Smooth muscle cell (in vitro differentiated cells): ENCODE results near the gene HPRT1. TPM values are rescaled to one million over a fixed set of nuclear protein-coding genes. Genes with fewer than 3 reads are reported as not detected.

Experiments used
- DNase-seq: peaks from one replicate; lab custom pipeline; 2025; ENCODE audit not compliant: unreplicated experiment; lab: John Stamatoyannopoulos, UW
- H2AFZ ChIP-seq: fragments of 200-600 bp; sonication (generic); 2 replicates; pipeline ENCODE4 v1.6.0; 2016; ENCODE audit warnings: antibody characterized with exemption, low read depth, mild to moderate bottlenecking
- H3F3A ChIP-seq: fragments of 200-600 bp; sonication (generic); 2 replicates; pipeline ENCODE4 v1.6.0; 2017; ENCODE audit warnings: antibody characterized with exemption, low read depth
- H3K27ac ChIP-seq: fragments of 200-600 bp; sonication (generic); 2 replicates; pipeline ENCODE4 v1.5.1; 2016; ENCODE audit warnings: low read depth, mild to moderate bottlenecking
- H3K27me3 ChIP-seq: fragments of 200-600 bp; sonication (generic); 2 replicates; pipeline ENCODE4 v1.6.1; 2016; ENCODE audit warnings: low read depth, mild to moderate bottlenecking
- H3K36me3 ChIP-seq: fragments of 200-600 bp; sonication (generic); 2 replicates; pipeline ENCODE4 v1.5.1; 2016; ENCODE audit warnings: low read depth
- H3K4me1 ChIP-seq: fragments of 200-600 bp; sonication (generic); 2 replicates; pipeline ENCODE4 v1.5.1; 2016; ENCODE audit warnings: low read depth
- H3K4me2 ChIP-seq: fragments of 200-600 bp; sonication (generic); 2 replicates; pipeline ENCODE4 v1.6.0; 2016; ENCODE audit warnings: mild to moderate bottlenecking
- H3K4me3 ChIP-seq: fragments of 200-600 bp; sonication (generic); 2 replicates; pipeline ENCODE4 v1.5.1; 2016; ENCODE audit warnings: mild to moderate bottlenecking
- H3K79me2 ChIP-seq: fragments of 200-600 bp; sonication (generic); 2 replicates; pipeline ENCODE4 v1.6.0; 2016; ENCODE audit warnings: low read depth, mild to moderate bottlenecking
- H3K9ac ChIP-seq: fragments of 200-600 bp; sonication (generic); 2 replicates; pipeline ENCODE4 v1.6.0; 2016; ENCODE audit warnings: low read depth
- H3K9me3 ChIP-seq: fragments of 200-600 bp; sonication (generic); replicated peaks from 2 replicates; pipeline ENCODE4 v1.5.1; 2016; ENCODE audit warnings: low read depth
- H4K20me1 ChIP-seq: fragments of 200-600 bp; sonication (generic); 2 replicates; pipeline ENCODE4 v1.6.0; 2016; ENCODE audit warnings: low read depth
- WGBS: methylation state at CpG from one replicate; pipeline ENCODE4 v1.1.7; 2016; ENCODE audit warnings: low lambda C conversion rate; 5-methylcytosine and 5-hydroxymethylcytosine counted together
- polyA plus RNA-seq: library from polyadenylated mRNA; unstranded; fragments of >200 nt; fragmentation: Nextera tagmentation; extraction: Ambion mirVana; gene quantifications from 2 replicates; pipeline ENCODE4 v1.2.1, GENCODE V29; 2016
- total RNA-seq: library from RNA; depleted of rRNA; stranded (reverse); fragments of >200 nt; gene quantifications from 2 replicates; pipeline ENCODE4 v1.2.3, GENCODE V29; 2014
- TF ChIP-seq, protein P1 (sequence below): fragments of 200-600 bp; sonication (generic); IDR thresholded peaks from 2 replicates; pipeline ENCODE4 v1.5.1; 2017; ENCODE audit warnings: borderline replicate concordance, mild to moderate bottlenecking, antibody characterized with exemption; ENCODE audit not compliant: insufficient read depth, poor library complexity, severe bottlenecking

The HPRT1 gene
- total and polyA plus RNA-seq, 2 experiments from 2014 or later: 12.6 to 16.2 TPM

DNA sequence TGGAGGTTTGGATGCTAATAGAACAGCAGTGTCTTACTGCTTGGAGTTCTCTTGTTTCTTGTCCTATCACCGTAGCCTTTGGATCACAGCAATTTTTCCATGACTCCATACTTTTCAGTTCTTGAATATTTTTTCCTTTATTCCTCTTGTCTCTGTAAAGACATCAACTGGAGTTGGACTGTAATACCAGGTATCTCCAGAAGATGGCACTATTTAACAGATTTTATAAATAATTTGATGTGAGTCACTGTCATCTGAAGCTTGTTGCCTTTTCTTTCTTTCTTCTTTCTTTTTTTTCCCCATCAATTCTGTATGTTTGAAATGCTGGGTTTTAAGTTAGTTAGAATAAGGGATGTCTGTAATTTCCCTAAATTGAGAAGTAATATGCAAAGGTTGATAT is 24.1 kb downstream of the HPRT1 start:
- no peaks in the 10 kb centered on the region for H3K27me3 ChIP-seq
- H2AFZ ChIP-seq: no peak overlapping the region
- no peak overlapping the region for H3K4me3 ChIP-seq
- no peaks in the 10 kb centered on the region for H3K36me3 ChIP-seq
- no peaks in the 10 kb centered on the region for H3K79me2 ChIP-seq
- no peak for DNase-seq
- TF ChIP-seq, protein P1, sequence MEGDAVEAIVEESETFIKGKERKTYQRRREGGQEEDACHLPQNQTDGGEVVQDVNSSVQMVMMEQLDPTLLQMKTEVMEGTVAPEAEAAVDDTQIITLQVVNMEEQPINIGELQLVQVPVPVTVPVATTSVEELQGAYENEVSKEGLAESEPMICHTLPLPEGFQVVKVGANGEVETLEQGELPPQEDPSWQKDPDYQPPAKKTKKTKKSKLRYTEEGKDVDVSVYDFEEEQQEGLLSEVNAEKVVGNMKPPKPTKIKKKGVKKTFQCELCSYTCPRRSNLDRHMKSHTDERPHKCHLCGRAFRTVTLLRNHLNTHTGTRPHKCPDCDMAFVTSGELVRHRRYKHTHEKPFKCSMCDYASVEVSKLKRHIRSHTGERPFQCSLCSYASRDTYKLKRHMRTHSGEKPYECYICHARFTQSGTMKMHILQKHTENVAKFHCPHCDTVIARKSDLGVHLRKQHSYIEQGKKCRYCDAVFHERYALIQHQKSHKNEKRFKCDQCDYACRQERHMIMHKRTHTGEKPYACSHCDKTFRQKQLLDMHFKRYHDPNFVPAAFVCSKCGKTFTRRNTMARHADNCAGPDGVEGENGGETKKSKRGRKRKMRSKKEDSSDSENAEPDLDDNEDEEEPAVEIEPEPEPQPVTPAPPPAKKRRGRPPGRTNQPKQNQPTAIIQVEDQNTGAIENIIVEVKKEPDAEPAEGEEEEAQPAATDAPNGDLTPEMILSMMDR: peak; percentile 64
- 89% methylated on average over 1 of the region's 1 CpG for WGBS
- no peaks in the 10 kb centered on the region for H4K20me1 ChIP-seq
- H3K27ac ChIP-seq: no peak overlapping the region
- H3F3A ChIP-seq: no peaks in the 10 kb centered on the region
- no peak overlapping the region for H3K9ac ChIP-seq
- H3K9me3 ChIP-seq: no peaks in the 10 kb centered on the region
- no peak overlapping the region for H3K4me2 ChIP-seq
- H3K4me1 ChIP-seq: no peaks in the 10 kb centered on the region

DNA sequence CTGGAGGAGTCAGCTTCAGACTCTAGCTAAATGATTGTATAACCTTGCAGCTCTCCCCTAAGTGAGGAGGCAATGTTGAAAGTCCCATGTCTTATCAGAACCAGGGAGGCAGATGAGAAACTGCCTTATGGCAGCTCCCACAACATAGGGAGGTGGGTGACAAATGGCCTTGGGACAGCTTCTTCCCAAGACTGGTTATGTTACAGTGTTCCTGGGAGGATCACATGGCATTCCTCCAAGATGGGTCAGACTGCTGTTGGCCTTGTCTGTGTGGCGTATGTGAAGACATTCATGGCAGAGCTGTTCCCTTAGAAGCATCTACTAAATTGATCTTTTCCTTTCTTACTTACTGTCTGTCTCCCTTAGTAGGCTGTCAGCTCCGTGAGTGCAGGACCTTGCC is 42.0 kb downstream of the HPRT1 start:
- H3K79me2 ChIP-seq: no peaks in the 10 kb centered on the region
- TF ChIP-seq, protein P1: no peak
- H4K20me1 ChIP-seq: no peaks in the 10 kb centered on the region
- no peaks in the 10 kb centered on the region for H3K27me3 ChIP-seq
- no peaks in the 10 kb centered on the region for H3K9me3 ChIP-seq
- no peaks in the 10 kb centered on the region for H3K4me1 ChIP-seq
- H2AFZ ChIP-seq: no peak overlapping the region
- H3K4me2 ChIP-seq: peak overlapping the region; percentile 13
- H3K4me3 ChIP-seq: no peak overlapping the region
- H3K36me3 ChIP-seq: no peaks in the 10 kb centered on the region
- H3F3A ChIP-seq: no peaks in the 10 kb centered on the region
- H3K9ac ChIP-seq: no peak overlapping the region
- peak overlapping the region; percentile 42 for H3K27ac ChIP-seq
- WGBS: 53% methylated on average over 2 of the region's 2 CpGs
- DNase-seq: no peak

DNA sequence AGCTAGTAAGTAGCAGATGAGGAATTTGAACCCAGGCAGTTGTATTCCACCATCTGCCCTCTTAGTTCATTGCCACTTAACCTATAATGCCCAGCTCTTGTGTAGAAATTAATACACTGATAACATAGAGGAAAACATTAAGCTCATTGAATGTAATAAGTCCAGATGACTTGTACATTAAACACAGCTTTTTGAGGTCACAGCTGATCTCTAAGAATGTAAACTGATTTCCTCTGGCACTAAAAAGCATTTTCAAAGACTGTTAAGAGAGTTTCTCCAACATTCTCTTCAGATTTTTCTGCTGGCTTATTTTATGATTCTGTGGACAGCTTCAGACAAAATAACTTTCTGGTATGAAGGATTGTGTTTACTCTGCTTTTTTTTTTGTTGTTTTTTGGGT is 42.7 kb downstream of the HPRT1 start:
- no peak overlapping the region for H3K9ac ChIP-seq
- TF ChIP-seq, protein P1: no peak
- no peaks in the 10 kb centered on the region for H3F3A ChIP-seq
- peak overlapping the region; percentile 31 for H3K4me2 ChIP-seq
- no peaks in the 10 kb centered on the region for H3K36me3 ChIP-seq
- H3K4me1 ChIP-seq: no peaks in the 10 kb centered on the region
- DNase-seq: no peak
- no peak overlapping the region for H2AFZ ChIP-seq
- no peaks in the 10 kb centered on the region for H3K27me3 ChIP-seq
- H3K9me3 ChIP-seq: no peaks in the 10 kb centered on the region
- no peaks in the 10 kb centered on the region for H3K79me2 ChIP-seq
- no peaks in the 10 kb centered on the region for H4K20me1 ChIP-seq
- H3K27ac ChIP-seq: peak overlapping the region; percentile 42
- no peak overlapping the region for H3K4me3 ChIP-seq

DNA sequence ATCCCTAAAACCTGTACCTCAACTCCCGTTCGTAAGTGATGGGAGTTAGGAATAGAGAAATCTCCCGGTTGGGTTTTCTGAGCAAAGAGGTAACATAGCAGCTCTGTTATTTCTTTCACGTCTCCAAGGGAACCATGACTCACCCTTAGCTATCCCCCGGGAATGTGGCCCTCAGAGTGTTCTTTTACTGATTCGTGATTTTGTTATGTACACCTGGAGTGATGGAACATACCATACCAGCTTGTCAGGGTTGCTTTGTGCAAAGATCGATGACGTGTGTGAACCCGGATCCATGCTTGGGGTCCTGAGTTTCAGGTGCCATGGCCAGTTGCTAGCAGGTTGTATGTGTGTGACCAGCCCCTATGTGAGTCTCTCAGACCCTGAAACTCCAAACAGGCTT is 52.6 kb downstream of the HPRT1 start:
- Histone ChIP-seq H3K4me2 (no peak overlapping the region), H3K9me3 (no peaks in the 10 kb centered on the region), H3K9ac (peak overlapping the region; percentile 43), H3F3A (no peaks in the 10 kb centered on the region), H3K36me3 (no peaks in the 10 kb centered on the region), H3K4me1 (no peaks in the 10 kb centered on the region), H3K27me3 (no peaks in the 10 kb centered on the region), H3K27ac (peak overlapping the region; percentile 61), H3K4me3 (no peak overlapping the region), H3K79me2 (no peaks in the 10 kb centered on the region), H4K20me1 (no peaks in the 10 kb centered on the region), H2AFZ (no peak overlapping the region)
- WGBS: 59% methylated on average over 9 of the region's 9 CpGs
- TF ChIP-seq, protein P1: no peak
- DNase-seq: no peak
